Ovary (tissue), 9 donors: ENCODE data around the gene SLIT3. TPM values are rescaled to one million over a fixed set of nuclear protein-coding genes. Genes with fewer than 3 reads are reported as not detected.

ENCODE experiments used
- DNase-seq, 5 donors: peaks; one replicate each; pipeline ENCODE4 v3.0.0-alpha.2; 2019 to 2020
- H3K27ac ChIP-seq, 2 donors: fragments of 200-600 bp; one replicate each; pipeline versions ENCODE4 v1.5.1 to v1.8.0; 2019 to 2022
- H3K27me3 ChIP-seq: fragments of 200-600 bp; one replicate; pipeline ENCODE4 v1.8.0; 2022
- H3K36me3 ChIP-seq: fragments of 200-600 bp; sonication (generic); one replicate; pipeline ENCODE4 v1.5.1; 2019
- H3K4me1 ChIP-seq: one replicate; pipeline ENCODE4 v1.8.1; 2013; ENCODE audit warnings: mild to moderate bottlenecking, moderate library complexity; ENCODE audit not compliant: insufficient read depth
- H3K4me3 ChIP-seq: fragments of 200-600 bp; sonication (generic); one replicate; pipeline ENCODE4 v1.5.1; 2017
- H3K9me3 ChIP-seq, 2 donors: fragments of 200-600 bp in 1 of 2; sonication (generic) in 1 of 2; one replicate each; pipeline versions ENCODE4 v1.5.1 to v1.8.1; 2013 to 2019; ENCODE audit warnings: mild to moderate bottlenecking in 1 of 2, moderate library complexity in 1 of 2
- EP300 ChIP-seq: sonication (generic); formaldehyde crosslinking; IDR thresholded peaks from one replicate; pipeline ENCODE4 v1.6.1; 2017; ENCODE audit warnings: antibody characterized with exemption
- POLR2A ChIP-seq: fragments of 450-650 bp; IDR thresholded peaks from one replicate; pipeline ENCODE4 v1.6.1; 2017; ENCODE audit warnings: antibody characterized with exemption, mild to moderate bottlenecking, moderate library complexity
- WGBS, 3 donors: extraction: QIAGEN DNeasy Blood & Tissue Kit in 1 of 3; methylation state at CpG; one replicate each; pipeline versions ENCODE4 v1.1.5 to v1.1.7; 2013 to 2017; 5-methylcytosine and 5-hydroxymethylcytosine counted together
- intact Hi-C, 4 donors: fragments of 100-400 bp; cut with DNase I; formaldehyde crosslinking; loops; one replicate each; pipeline versions ENCODE4 v1.11.0 to v1.15.1; 2022 to 2023
- polyA plus RNA-seq, 2 donors: library from polyadenylated mRNA; stranded (reverse); fragments of 200-250 nt in 1 of 2; fragments of 350-450 nt in 1 of 2; fragmentation: Illumina TruSeq in 1 of 2; extraction: RNeasy Lipid Tissue Mini Kit (QIAGEN cat#74804) in 1 of 2; gene quantifications; one replicate each; pipeline ENCODE4 v1.2.3, GENCODE V29; 2013 to 2014
- total RNA-seq, 7 donors: library from RNA; depleted of rRNA in 2 of 7; stranded (reverse); fragments of >200 nt in 2 of 7; fragmentation: NEBNext Ultra II Directional in 3 of 7; extraction: Animal tissue kit (Norgen Biotek cat#: 25700) in 3 of 7; gene quantifications; one replicate each; pipeline versions ENCODE4 v1.1.0 to v1.2.4, GENCODE V29; 2016 to 2023
- TF ChIP-seq, protein P1 (sequence below), 3 donors: fragments of 450-650 bp in 2 of 3; fragments of 200-600 bp in 1 of 3; IDR thresholded peaks; one replicate each; pipeline versions ENCODE4 v1.5.1 to v1.8.0; 2016 to 2022; ENCODE audit warnings: antibody characterized with exemption in 3 of 3, mild to moderate bottlenecking in 1 of 3
- donor health status: DM: no; HTN: no; CAD: no; lungs with moderate emphysema.
- donor health status: DM: no; HTN: no; CAD: no.
- donor health status: Bipolar disorder and iron deficiency.
- donor health status: DM: yes; HTN: yes; CAD: no.
- donor health status: DM: no; HTN: no; CAD: no.
- donor health status: DM: yes; HTN: yes; CAD: no.

SLIT3 gene
- total and polyA plus RNA-seq, 9 donors = 10.3 to 106 (median 24.4) TPM

DNA sequence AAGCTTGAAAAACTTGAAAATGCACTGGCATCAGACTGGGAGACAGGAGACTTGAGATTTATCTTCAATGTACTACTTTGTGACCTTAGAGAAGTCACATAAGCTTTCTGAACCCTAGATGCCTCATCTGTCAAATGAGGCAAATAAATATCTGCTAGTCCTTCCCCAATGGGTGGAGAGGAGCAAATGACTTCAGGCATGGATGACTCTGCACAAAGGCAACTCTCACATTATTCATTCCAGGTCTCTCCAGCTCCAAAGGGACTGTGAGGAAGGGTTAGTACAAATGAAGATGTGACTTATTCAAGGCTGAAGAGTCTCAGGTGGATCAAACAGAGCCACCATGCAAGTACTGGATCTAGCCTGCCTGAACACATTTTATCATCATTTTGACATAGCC, 228.7 kb downstream of the SLIT3 start:
- intact Hi-C loops = no loop called here
- Histone ChIP-seq H3K36me3 (no peaks in the 10 kb centered on the region), H3K27me3 (no peaks in the 10 kb centered on the region), H3K4me1 (no peaks in the 10 kb centered on the region), H3K9me3 (no peaks in the 10 kb centered on the region), H3K27ac (no peak overlapping the region), H3K4me3 (no peak overlapping the region)
- no peak for DNase-seq
- TF ChIP-seq, protein P1, sequence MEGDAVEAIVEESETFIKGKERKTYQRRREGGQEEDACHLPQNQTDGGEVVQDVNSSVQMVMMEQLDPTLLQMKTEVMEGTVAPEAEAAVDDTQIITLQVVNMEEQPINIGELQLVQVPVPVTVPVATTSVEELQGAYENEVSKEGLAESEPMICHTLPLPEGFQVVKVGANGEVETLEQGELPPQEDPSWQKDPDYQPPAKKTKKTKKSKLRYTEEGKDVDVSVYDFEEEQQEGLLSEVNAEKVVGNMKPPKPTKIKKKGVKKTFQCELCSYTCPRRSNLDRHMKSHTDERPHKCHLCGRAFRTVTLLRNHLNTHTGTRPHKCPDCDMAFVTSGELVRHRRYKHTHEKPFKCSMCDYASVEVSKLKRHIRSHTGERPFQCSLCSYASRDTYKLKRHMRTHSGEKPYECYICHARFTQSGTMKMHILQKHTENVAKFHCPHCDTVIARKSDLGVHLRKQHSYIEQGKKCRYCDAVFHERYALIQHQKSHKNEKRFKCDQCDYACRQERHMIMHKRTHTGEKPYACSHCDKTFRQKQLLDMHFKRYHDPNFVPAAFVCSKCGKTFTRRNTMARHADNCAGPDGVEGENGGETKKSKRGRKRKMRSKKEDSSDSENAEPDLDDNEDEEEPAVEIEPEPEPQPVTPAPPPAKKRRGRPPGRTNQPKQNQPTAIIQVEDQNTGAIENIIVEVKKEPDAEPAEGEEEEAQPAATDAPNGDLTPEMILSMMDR (IDR thresholded peaks at IDR 0.05) = no peak
- TF ChIP-seq EP300 = no peak
- no peak for TF ChIP-seq POLR2A

DNA sequence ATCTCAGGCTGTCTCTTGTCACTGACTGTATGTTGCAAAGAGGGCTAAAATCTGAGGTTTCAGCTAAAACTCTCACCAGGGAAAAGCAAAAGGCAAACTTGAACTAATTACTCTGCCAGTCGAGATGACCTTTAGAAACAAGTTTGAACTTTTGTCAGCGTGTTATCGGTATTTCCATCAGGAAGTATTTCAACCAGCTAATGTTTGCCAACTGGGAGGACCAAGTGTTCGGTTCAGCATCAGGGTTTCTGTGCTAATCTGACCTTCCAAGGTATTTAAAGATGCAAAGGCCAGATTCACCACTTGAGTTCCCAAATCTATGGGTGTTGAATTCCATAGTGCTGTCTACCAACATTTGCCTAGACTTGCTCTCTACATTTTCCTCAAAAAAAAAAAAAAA, 230.5 kb downstream of the SLIT3 start:
- H3K4me3 ChIP-seq = no peak overlapping the region
- WGBS, 3 donors = 51 to 64% (median 54%) methylated on average over 4 of the region's 4 CpGs
- intact Hi-C loops = no loop called here
- no peaks in the 10 kb centered on the region for H3K9me3 ChIP-seq
- H3K27ac ChIP-seq = no peak overlapping the region
- H3K27me3 ChIP-seq = no peaks in the 10 kb centered on the region
- no peaks in the 10 kb centered on the region for H3K4me1 ChIP-seq
- H3K36me3 ChIP-seq = no peaks in the 10 kb centered on the region
- TF ChIP-seq EP300 (no peak), POLR2A (no peak)
- TF ChIP-seq, protein P1 (IDR thresholded peaks at IDR 0.05) = no peak
- no peak for DNase-seq

DNA sequence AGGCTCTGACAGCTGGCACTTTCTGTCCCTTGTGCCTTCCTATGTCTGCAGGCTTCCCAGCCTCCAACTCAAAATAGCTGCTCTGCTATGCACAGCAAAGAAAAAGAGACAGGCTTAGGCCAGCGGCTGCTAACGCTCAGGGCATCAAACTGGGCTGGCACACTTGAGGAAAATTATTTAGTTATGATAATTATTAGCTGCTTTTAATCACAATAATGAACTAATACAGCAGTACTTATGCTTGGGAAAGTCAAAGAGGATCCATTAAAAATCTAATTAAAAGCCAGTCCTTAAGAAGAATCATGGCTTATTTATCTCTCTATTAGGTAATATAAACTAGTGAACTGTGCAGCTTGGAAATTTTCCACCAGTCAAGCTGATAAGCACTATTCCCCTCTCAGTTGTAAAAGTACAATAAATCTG, 233.2 kb downstream of the SLIT3 start:
- Histone ChIP-seq H3K27me3 (no peaks in the 10 kb centered on the region), H3K4me1 (no peaks in the 10 kb centered on the region), H3K9me3 (no peaks in the 10 kb centered on the region), H3K27ac (no peak overlapping the region), H3K36me3 (no peaks in the 10 kb centered on the region), H3K4me3 (no peak overlapping the region)
- no peak for DNase-seq
- no peak for TF ChIP-seq EP300
- TF ChIP-seq, protein P1 (IDR thresholded peaks at IDR 0.05) = no peak
- TF ChIP-seq POLR2A = no peak
- intact Hi-C loops = no loop called here
- 9 to 24% (median 9%) methylated on average over 2 of the region's 2 CpGs for WGBS, 3 donors

DNA sequence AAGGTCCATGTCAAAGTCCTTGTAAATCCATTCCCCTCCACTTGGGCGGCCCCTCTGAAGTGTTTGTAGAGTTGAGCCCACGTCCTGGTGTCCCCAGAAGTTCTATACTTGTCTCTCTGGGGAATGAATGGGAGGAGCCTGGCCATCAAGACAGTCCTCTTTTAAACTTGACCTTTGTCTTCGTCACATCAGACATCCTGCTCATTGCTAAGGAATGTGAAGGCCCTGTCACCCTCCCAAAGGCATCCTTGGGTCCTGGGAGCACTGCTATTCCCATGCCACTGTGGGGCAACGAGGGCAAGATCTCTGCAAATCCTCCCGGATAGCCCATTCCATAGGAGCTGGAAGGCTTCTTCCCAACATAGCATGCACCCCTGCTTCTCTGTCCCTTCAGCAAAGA, 235.5 kb downstream of the SLIT3 start:
- Histone ChIP-seq H3K9me3 (no peaks in the 10 kb centered on the region), H3K27me3 (no peaks in the 10 kb centered on the region), H3K36me3 (no peaks in the 10 kb centered on the region), H3K4me1 (no peaks in the 10 kb centered on the region), H3K27ac (no peak overlapping the region), H3K4me3 (no peak overlapping the region)
- intact Hi-C loops = no loop called here
- no peak for DNase-seq
- TF ChIP-seq POLR2A (no peak), EP300 (no peak)
- TF ChIP-seq, protein P1 (IDR thresholded peaks at IDR 0.05) = no peak
- 68 to 76% (median 74%) methylated on average over 5 of the region's 5 CpGs for WGBS, 3 donors

DNA sequence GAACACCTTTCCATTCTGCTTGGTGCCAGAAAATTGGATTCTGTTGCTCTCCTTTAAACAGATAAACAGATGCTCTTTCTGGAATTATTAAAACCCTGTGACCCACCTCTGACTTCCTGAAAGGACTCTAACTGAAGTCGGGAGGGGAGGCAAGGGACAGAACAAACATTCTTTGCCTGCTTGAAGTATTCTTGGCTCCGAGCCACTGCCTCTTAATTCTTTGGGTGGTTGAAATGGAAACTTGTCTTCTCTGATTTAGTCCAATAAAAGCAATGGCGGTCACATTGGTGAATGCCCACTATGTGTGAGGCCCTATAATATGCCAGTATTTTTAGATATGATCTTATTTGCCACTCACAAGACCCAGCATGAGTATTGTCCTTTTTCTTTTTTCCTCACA, 236.8 kb downstream of the SLIT3 start:
- Histone ChIP-seq H3K4me1 (no peaks in the 10 kb centered on the region), H3K9me3 (no peaks in the 10 kb centered on the region), H3K27me3 (no peaks in the 10 kb centered on the region), H3K36me3 (no peaks in the 10 kb centered on the region), H3K4me3 (no peak overlapping the region), H3K27ac (no peak overlapping the region)
- no peak for DNase-seq
- WGBS, 3 donors = 38 to 48% (median 47%) methylated on average over 3 of the region's 3 CpGs
- intact Hi-C loops = no loop called here
- no peak for TF ChIP-seq EP300
- no peak for TF ChIP-seq POLR2A
